Glutamatergic neuron (in vitro differentiated cells): ENCODE data around the gene CSHL1. TPM values are rescaled to one million over a fixed set of nuclear protein-coding genes. Genes with fewer than 3 reads are reported as not detected.

Experiments
- DNase-seq: peaks from one replicate; pipeline ENCODE4 v3.0.0; 2022
- H3K27ac Mint-ChIP-seq: one replicate; pipeline ENCODE4 v1.8.0; 2020; ENCODE audit warnings: mild to moderate bottlenecking, mixed read lengths, inconsistent platforms; ENCODE audit not compliant: unreplicated experiment
- H3K27me3 Mint-ChIP-seq: one replicate; pipeline ENCODE4 v1.8.0; 2020; ENCODE audit warnings: mild to moderate bottlenecking, moderate library complexity, mixed read lengths, inconsistent platforms; ENCODE audit not compliant: unreplicated experiment
- H3K36me3 Mint-ChIP-seq: one replicate; pipeline ENCODE4 v1.8.0; 2020; ENCODE audit warnings: mild to moderate bottlenecking, mixed read lengths, inconsistent platforms; ENCODE audit not compliant: unreplicated experiment
- H3K4me1 Mint-ChIP-seq: one replicate; pipeline ENCODE4 v1.8.0; 2020; ENCODE audit warnings: mild to moderate bottlenecking, low read depth, mixed read lengths, inconsistent platforms; ENCODE audit not compliant: unreplicated experiment
- H3K4me3 Mint-ChIP-seq: one replicate; pipeline ENCODE4 v1.8.0; 2020; ENCODE audit warnings: mild to moderate bottlenecking, mixed read lengths, inconsistent platforms; ENCODE audit not compliant: unreplicated experiment
- H3K9me3 Mint-ChIP-seq: one replicate; pipeline ENCODE4 v1.8.0; 2020; ENCODE audit warnings: mild to moderate bottlenecking, moderate library complexity, mixed read lengths, inconsistent platforms; ENCODE audit not compliant: unreplicated experiment
- total RNA-seq: library from RNA; stranded (reverse); fragmentation: NEBNext Ultra II Directional; extraction: Animal tissue kit (Norgen Biotek cat#: 25700); gene quantifications from one replicate; pipeline ENCODE4 v1.2.1, GENCODE V29; 2021; ENCODE audit not compliant: unreplicated experiment
- TF ChIP-seq, protein P1 (sequence below): fragments of 200-600 bp; sonication (generic); IDR thresholded peaks from one replicate; pipeline ENCODE4 v1.5.0; 2021; ENCODE audit not compliant: partially characterized antibody, unreplicated experiment

The CSHL1 gene
- total RNA-seq, 1 donor from 2014 or later: not detected

DNA sequence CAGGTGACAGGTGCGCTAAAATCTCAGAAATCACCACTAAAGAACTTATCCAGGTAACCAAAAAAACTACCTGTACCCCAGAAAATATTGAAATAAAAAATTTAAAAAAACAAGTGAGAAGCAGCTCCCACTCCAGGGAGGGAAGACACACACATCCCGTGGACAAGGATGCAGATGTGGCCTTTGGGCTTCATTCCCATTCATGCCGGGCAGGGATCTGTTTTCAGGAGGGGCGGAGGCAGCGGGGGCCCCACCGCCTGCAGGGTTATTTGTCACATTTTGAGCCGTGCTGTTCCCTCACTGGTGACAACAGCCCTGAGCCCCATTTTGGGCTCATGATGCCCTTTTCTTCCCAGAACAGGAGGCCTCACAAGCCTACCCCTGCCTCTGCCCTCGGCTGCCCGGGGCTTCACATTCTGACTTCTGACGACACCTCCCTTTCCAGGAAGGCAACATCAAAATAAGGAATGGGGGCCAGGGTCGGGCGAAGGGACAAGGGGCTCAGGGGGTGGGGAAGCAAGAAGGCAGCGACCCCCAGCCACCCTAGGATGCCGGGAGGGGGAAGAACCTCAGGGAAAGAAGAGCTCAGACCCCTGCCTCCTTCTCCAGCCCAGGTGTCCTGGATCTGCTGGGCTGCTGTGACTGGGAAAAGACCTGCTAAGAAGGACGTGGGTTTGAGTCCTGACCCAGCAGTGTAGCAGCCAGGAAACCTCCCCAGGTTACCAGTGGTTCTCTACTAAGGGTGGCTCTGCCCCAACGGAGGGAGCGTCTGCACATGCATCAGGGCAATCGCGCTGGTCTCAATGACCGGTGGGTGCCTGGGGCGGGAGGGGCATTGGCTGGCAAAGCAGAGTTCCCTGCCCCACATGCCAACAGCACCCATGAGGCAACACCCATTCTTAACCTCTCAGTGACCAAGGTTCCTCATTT lies 23.4 kb upstream of the CSHL1 start:
- H3K27me3 Mint-ChIP-seq: peaks cover 2% of the 10 kb centered on the region
- H3K27ac Mint-ChIP-seq: no peak overlapping the region
- H3K9me3 Mint-ChIP-seq: peaks cover 6% of the 10 kb centered on the region
- no peaks in the 10 kb centered on the region for H3K36me3 Mint-ChIP-seq
- no peak overlapping the region for H3K4me3 Mint-ChIP-seq
- TF ChIP-seq, protein P1, sequence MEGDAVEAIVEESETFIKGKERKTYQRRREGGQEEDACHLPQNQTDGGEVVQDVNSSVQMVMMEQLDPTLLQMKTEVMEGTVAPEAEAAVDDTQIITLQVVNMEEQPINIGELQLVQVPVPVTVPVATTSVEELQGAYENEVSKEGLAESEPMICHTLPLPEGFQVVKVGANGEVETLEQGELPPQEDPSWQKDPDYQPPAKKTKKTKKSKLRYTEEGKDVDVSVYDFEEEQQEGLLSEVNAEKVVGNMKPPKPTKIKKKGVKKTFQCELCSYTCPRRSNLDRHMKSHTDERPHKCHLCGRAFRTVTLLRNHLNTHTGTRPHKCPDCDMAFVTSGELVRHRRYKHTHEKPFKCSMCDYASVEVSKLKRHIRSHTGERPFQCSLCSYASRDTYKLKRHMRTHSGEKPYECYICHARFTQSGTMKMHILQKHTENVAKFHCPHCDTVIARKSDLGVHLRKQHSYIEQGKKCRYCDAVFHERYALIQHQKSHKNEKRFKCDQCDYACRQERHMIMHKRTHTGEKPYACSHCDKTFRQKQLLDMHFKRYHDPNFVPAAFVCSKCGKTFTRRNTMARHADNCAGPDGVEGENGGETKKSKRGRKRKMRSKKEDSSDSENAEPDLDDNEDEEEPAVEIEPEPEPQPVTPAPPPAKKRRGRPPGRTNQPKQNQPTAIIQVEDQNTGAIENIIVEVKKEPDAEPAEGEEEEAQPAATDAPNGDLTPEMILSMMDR: no peak
- H3K4me1 Mint-ChIP-seq: peaks cover 4% of the 10 kb centered on the region
- no peak for DNase-seq

DNA sequence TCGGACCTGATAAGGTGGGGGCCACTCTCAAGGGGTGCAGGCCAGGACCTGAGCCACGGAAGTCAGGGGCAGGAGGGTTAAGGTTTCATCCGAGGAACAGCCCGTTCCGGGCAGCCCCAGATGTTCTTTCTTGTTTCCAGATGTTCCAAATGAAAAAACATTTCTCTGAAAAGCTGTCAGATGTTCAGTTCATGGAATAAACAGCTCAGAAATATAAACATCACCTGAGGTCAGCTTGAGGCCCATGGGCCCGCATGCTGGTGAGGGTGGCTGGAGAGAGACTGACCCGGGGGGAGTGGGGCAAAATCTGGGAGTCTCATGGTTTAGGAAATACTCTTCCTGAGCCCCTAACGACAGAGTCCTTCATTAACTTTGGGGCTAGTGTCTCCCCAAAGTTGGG lies 22.5 kb upstream of the CSHL1 start:
- Mint-ChIP-seq H3K4me3 (no peak overlapping the region), H3K9me3 (peaks cover 4% of the 10 kb centered on the region), H3K27ac (no peak overlapping the region), H3K36me3 (no peaks in the 10 kb centered on the region), H3K4me1 (peaks cover 4% of the 10 kb centered on the region), H3K27me3 (no peaks in the 10 kb centered on the region)
- TF ChIP-seq, protein P1: no peak
- no peak for DNase-seq

DNA sequence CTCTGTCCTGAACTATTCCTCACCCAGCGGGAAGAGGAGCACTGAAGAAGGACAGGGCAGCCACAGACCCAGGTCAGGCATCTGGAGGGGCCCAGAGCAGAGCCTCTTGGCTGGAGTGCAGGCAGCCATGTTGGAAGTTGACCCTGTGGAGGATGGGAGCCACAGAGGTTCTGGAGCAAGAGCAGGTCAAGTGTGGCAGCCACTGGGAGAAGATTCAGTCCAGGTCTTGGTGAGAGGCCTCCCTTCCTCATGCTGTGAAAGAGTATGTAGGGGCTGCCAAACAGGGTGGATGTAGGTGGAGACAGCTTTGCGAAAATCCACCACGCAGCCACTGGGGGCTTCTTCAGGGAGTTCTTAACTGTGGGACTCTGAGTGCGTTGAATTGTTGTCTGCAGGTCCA lies 21.7 kb upstream of the CSHL1 start:
- H3K4me1 Mint-ChIP-seq: peaks cover 2% of the 10 kb centered on the region
- peaks cover 4% of the 10 kb centered on the region for H3K9me3 Mint-ChIP-seq
- TF ChIP-seq, protein P1: no peak
- H3K27me3 Mint-ChIP-seq: no peaks in the 10 kb centered on the region
- H3K36me3 Mint-ChIP-seq: no peaks in the 10 kb centered on the region
- no peak overlapping the region for H3K4me3 Mint-ChIP-seq
- no peak overlapping the region for H3K27ac Mint-ChIP-seq
- no peak for DNase-seq

DNA sequence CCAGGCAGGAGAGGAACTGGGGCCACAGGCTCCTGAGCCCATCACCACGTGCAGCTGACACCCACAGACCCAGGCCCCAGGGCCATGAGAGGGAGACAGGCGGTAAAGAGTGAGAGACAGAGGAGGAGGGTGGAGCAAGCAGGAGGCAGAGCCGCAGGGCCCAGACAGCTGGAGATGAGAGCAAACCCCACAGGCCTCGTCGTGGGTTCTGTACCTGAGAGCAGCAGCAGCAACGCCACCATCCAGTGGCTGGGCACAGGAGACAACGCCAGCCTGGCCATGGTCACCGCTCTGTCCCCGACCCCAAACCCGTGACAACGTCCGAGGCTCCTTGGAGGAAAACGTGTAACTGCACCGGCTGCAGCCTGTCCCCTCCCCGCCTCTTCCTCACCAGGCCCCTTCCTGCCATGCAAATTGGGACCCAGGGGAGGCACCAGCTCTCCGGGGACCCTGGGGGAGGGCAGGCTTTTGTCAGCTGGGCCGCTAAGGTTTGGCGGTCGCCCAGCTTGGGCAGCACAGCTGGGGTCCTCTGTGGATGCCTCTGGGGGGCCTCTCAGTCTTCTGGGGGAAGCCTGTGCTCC lies 21.0 kb upstream of the CSHL1 start, which contains the start of gene CD79B:
CD79B (minus strand) TSS at position 351 of the 581 bp plus-strand sequence; CDS start at position 281, 70 bp downstream.
- no peaks in the 10 kb centered on the region for H3K36me3 Mint-ChIP-seq
- TF ChIP-seq, protein P1: no peak
- H3K4me1 Mint-ChIP-seq: peaks cover 2% of the 10 kb centered on the region
- H3K27me3 Mint-ChIP-seq: no peaks in the 10 kb centered on the region
- no peak within 1 kb of the TSS for H3K4me3 Mint-ChIP-seq
- peaks cover 4% of the 10 kb centered on the region for H3K9me3 Mint-ChIP-seq
- DNase-seq: no peak
- no peak within 1 kb of the TSS for H3K27ac Mint-ChIP-seq
